ENCODE measurements around the gene ISG20.

Gene ISG20

DNA sequence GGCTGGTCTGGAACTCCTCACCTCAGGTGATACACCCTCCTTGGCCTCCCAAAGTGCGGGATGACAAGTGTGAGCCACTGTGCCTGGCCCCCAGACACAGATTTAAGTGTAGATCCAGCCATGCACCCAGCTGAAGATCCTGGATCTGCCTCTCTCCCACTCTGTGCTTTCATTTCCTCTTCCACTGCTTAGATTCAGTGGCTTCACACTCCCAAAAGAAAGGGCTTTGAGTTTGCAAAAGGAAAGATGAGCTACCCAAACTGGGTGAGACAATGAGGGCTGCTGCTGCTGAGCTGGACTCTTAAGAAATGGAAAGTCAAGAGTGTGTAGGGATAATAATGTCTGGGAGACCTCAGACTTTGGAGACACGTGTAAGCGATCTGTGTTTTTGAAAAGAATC, 45.5 kb downstream of the ISG20 start:
- in situ Hi-C loops (cut with MboI; ENCODE audit: low sequenced_read_pairs), result no loop called here

DNA sequence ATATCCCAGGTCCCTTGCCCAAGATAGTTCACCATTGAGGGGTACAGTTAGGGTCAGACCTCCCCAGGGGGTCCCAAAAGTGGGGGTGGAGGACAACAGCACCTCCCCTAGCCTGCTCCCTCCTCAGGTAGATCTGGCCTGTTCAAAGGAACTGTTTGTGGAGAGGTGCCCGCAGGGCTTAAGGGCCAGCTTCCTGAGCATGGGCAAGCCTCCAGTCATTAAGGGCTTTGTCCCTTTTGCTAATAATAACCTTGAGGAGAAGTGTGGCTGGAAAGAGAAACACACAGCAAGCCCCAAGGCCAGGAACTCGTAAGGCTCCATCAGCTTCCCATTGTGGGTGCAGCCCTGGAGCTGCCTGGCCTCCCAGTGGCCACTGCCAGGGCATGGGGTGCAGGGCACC, 47.4 kb downstream of the ISG20 start:
- in situ Hi-C loops (cut with MboI; ENCODE audit: low sequenced_read_pairs), result no loop called here

DNA sequence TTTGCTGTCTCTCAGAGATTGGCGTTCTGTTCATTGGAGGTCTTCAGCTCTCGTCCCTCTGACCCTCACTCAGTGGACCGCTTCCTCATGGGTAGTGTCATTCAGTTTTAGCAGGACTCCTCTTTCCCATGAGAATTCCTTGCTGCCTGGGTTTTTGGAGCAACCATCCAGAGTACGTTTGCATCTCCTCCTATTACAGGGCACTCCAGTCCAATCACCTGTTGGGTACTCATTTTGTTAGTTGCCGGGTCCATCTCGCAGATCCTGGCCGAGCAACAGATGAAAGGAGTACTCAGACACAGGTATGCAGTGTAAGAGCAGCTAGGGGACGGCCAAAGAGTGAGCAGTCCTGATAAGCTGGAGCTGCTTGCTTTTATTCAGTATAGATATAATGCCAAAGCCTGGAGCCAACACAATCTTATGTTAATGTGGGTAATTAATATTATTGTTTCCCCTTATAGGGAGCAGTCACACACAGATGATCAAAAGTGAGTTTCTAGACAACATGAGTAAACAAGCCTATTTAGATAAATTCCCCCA, 49.6 kb downstream of the ISG20 start:
- in situ Hi-C loops (cut with MboI; ENCODE audit: low sequenced_read_pairs), result no loop called here

DNA sequence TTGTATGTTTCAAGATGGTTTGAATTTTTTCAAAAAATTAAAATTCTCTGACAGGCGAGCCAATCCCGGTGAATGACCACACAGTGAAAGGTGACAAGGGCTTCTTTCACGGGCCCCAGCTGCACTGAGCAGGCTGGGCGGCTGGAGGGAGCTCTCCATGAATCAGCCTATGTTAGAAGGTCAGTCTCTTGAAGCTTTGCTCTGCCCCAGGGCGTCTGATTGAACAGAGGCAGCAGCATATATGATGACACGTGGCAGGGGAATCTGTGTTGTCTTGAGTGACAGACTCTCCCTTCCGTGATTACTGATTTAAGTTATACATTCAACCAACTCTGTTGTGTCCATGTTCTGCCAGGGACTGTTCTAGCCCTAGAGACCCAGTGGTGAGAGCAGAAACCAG, 51.5 kb downstream of the ISG20 start:
- in situ Hi-C loops (cut with MboI; ENCODE audit: low sequenced_read_pairs), result no loop called here

DNA sequence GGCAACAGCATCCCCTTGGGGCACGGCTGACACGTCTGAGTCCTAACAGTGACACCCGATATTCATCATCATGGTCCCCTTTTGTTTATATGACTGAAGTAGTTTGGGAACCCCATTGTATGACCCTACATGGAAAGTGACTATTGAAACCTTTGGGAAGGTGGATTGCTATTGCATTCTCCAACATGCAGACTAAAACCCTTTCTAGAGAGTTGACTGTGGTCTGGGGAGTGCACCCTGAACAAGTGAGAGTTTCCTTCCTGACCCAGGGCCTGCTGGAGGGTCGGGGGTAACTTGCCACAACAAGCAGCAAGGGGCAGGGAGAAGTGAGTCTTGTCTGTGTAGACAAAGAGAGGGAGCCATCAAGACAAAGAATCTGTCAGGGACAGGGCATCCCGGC, 54.4 kb downstream of the ISG20 start:
- in situ Hi-C loops (cut with MboI; ENCODE audit: low sequenced_read_pairs), result no loop called here

DNA sequence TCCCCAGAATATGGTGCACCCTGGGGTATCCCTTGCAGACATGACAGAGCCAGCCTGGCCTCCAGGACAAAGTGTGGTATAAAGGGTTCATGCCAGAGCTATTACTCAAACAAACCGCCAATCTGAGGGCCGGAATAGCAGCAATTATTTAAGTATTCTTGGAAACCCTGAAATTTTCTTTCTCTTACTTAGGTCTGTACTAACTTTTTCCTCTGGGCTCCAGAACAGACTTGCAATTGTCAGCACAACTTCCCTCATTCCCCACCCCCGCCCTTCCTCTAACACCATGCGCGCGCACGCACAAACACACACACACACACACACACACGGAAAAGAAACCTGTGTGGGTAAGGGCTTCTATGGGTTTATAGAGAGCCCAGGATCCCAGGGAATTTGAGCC, 56.3 kb downstream of the ISG20 start:
- in situ Hi-C loops (cut with MboI; ENCODE audit: low sequenced_read_pairs), result no loop called here

DNA sequence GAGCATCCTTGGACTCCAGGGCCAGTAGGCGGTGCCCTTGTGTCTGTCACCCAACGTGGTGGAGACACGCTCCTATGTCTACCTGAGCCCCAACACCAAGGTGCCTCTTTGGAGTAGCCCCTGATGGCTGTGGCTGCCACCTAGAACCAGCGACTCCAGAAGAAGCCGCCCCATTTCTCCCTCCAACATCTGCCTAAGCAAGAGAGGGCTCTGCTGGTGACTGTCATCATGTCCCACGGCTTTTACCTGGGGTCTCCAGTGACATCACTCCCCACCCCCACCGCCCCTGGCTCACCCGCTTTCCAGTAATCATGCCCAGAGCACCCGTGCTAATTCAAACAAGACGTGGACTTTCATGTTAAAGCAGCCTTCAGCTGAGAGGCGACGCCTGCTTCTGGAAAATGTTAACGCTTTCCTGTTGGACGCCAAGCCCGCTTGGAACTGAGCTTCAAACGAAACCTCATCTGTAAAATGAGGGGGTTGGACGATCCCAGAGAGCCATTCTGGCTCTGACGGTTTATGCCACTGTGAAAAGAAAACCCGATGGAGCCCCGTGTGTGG, 57.0 kb downstream of the ISG20 start:
- in situ Hi-C loops (cut with MboI; ENCODE audit: low sequenced_read_pairs), result no loop called here

DNA sequence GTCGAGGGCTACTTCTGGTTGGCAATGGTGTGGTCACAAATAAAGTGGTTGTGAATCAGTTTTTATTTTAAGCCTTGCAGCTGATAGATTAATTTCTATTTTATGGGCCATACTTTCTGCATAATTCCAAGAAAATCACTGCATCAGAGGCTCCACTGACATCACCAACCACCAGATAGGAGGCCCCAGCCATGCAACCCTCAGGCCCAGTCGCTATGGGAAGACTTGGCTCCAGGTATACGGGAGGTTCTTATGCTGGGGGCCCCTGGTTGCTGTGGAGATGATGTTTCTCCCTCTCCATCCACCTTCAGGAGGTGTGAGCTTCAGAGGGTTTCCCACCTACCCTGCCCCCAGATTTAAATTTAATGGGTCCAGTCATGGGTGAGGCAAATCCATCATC, 57.4 kb downstream of the ISG20 start:
- in situ Hi-C loops (cut with MboI; ENCODE audit: low sequenced_read_pairs), result no loop called here

DNA sequence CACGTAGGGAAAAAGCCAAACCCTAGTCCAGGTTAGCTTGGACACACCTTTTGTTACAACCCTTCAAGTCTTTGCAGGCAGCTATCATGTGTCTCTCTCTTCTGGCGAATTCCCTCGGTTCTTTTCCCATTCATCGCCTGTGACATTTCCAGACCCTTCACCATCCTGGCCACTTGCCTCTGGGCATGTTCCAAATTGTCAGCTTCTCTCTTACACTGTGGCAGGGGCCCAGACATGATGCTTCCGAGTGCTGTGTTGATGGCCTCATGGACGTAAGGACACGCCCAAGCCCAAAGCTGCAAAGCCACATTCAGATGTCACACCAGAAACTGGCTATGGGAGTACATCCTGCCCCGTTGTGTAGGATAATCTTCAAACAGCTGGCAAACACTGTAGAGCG, 58.5 kb downstream of the ISG20 start:
- in situ Hi-C loops (cut with MboI; ENCODE audit: low sequenced_read_pairs), result no loop called here

DNA sequence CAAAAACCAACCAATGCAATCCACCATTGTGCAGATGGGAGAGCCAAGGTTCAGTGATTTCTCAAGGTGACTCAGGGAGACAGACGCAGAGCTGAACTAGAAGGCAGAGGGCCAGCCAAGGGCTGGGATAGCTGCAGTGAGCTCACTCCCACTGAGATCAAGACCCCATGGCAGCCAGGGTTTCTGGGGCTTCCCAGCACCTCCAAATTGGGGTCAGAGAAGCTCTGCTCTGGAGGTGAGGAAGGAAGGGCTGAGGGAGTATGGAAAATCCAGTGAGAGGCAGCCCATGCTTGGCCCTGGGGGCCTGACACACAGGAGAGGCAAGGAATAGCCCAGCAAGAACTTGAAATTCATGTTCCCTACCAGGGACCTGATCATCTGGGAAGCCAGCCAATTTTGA, 61.0 kb downstream of the ISG20 start:
- in situ Hi-C loops (cut with MboI; ENCODE audit: low sequenced_read_pairs), result no loop called here

DNA sequence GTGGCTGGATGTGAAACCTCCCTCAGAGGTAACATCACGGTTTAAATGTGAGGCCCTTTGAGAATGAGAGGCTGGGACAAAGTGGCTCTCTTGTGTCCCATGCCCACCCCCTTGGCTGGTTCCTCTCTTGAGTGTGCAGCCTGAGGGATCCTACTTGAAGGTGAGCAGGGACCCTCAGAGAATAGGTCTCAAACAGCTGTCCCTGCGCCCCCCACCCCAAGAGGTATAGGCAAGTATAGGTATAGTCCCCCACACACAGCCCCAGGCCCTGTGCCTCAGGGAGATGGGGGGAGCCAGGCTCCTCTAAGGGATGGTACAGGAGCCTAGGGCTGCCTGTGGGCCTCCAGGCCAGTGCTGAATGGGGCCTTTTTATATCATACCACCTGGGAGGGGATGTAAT, 61.9 kb downstream of the ISG20 start:
- in situ Hi-C loops (cut with MboI; ENCODE audit: low sequenced_read_pairs), result no loop called here

DNA sequence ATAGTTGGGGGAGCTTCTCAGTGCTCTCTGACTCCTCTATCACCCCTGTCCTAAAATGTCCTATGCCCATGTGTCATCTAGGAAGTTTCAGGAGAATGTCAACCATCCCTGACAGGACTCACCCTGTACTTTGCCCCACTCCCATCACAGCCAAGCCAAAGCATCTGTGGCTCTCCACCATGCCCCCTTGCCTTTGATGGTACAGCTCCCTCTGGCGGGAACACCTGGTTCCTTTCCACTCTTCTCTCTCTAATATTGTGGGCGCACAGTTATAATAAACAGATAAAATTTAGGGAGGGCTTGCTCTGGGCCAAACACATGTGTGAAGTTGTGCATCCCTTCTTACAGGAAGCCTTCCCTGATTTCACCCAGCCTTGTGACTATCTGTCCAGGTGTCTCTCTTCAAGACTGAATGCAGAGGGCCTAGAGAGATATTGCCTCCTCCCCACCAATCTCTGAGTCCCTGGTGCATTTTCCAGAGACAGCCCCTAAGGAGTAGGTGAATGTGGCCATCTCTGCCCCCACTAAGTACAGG, 62.8 kb downstream of the ISG20 start:
- in situ Hi-C loops (cut with MboI; ENCODE audit: low sequenced_read_pairs), result no loop called here

DNA sequence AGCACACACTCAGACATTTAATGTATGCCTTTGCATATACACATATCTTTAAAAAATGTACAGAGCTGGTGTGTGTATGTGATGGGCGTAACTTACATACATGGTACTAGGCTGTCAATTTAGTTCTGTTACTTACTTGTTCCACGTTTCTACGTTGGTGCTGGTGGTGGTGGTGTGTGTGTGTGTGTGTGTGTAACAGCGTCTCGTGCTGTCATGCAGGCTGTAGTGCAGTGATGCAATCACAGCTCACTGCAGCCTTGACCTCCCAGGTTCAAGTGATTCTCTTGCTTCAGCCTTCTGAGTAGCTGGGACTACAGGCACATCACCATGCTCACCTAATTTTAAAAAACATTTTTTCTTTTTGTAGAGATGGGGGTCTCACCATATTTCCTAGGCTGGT, 64.2 kb downstream of the ISG20 start:
- in situ Hi-C loops (cut with MboI; ENCODE audit: low sequenced_read_pairs), result no loop called here

DNA sequence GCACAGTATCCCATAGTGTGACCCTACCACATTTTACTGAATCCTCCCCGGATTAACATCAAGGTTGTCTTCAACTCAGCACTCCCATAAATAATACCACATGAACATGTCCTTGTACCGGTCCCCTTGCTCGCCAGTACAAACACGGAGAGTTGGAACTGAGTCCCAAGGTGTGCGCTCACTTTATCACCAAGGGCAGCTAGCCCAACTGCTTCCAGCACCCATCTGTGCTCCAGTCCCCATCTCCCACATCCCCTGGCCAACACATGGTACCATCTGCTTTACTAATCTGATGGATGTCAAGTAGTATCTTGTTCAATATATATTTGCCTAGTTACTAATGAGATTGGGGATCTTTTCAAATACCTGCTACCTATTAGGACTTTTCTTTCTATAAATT, 64.7 kb downstream of the ISG20 start:
- in situ Hi-C loops (cut with MboI; ENCODE audit: low sequenced_read_pairs), result no loop called here

DNA sequence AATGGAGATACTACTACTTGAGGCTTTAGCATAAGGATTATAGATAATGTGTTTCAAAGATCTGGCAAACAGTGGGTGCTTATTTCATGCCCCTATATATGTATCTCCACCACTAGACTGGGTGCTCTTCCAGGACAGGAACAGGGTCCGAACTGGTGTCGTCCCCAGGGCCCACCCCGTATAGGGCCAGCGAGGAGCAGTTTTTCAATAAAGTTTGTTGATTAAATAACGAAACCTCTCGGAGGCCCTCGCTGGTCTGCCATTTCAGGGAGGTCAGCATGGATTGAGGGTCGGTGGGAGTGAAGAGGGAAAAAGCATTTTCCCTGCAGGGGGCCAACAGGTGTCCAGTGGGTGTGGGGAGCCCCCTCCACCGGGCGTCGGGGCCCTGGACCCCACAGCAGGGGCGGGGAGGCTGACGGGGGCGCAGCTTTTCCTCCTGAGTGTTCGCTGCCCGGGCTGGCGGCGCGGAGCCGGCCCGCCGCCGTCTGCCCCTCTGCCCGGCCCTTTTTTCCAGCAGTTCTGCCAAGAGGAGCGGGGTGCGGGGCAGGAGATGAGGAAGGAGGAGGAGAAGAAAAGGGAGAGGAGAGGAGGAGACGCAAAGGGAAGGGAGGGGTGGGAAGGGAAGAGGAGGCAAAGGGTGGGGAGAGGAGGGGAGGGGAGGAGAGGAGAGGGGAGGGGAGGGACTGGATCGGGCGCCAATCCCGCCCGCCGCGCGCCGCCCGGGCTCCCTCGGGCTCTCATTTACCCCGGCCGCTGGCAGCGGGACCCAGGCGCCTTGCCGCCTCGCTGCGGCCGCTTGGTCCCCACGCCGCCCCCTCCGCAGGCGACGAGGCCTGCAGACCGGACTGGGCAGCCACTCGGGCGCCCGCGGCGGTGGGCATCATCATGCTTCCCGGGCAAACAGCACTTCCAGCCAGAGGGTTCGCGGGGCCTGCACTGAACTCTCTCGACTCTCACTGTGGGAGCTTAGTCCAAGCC, 66.3 kb downstream of the ISG20 start:
- in situ Hi-C loops (cut with MboI; ENCODE audit: low sequenced_read_pairs), result no loop called here

DNA sequence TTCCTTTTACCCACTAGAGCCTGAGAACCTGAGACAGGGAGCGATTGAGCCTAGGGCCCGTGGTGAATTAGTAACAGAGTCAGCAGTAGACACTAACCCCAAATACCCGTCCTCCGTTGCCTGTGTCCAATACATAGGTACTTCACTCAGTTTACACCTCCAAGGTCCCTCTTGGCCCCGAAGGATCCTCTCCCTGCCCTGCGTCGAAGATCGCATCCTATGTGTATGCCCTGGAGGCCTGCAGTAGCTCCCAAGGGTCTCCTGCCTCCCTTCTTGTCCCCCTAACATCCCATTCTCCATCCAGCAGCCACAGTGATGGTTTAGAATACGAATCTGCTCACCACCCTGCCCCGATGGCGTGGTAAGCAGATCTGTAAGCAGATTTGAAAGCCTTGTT, 67.0 kb downstream of the ISG20 start:
- in situ Hi-C loops (cut with MboI; ENCODE audit: low sequenced_read_pairs), result no loop called here
